IPS DF 6.9 (cell line): ENCODE data around the gene NDUFA11.

Source experiments
- DNase-seq: peaks from one replicate; pipeline ENCODE4 v3.0.0-alpha.2; 2013; ENCODE audit warnings: low read depth, low spot score
- H3K27ac ChIP-seq: one replicate; pipeline ENCODE4 v1.5.1; 2013; ENCODE audit warnings: low read length, control low read depth
- H3K27me3 ChIP-seq: 2 replicates; pipeline ENCODE4 v1.6.1; 2013; ENCODE audit warnings: mild to moderate bottlenecking, low read length; ENCODE audit not compliant: control insufficient read depth, insufficient read depth
- H3K36me3 ChIP-seq: 2 replicates; pipeline ENCODE4 v1.6.1; 2013; ENCODE audit warnings: low read length; ENCODE audit not compliant: control insufficient read depth, insufficient read depth
- H3K4me1 ChIP-seq: 2 replicates; pipeline ENCODE4 v1.6.1; 2013; ENCODE audit warnings: low read length; ENCODE audit not compliant: control insufficient read depth, insufficient read depth
- H3K4me3 ChIP-seq: 2 replicates; pipeline ENCODE4 v1.5.1; 2013; ENCODE audit warnings: mild to moderate bottlenecking, low read length
- H3K9me3 ChIP-seq: 2 replicates; pipeline ENCODE4 v1.6.1; 2013; ENCODE audit warnings: low read length, inconsistent platforms; ENCODE audit not compliant: control insufficient read depth, insufficient read depth
- WGBS: extraction: QIAGEN DNeasy Blood & Tissue Kit; methylation state at CpG from one replicate; pipeline ENCODE4 v1.1.7; 2013; ENCODE audit warnings: mixed read lengths, missing lambda C conversion rate; ENCODE audit not compliant: insufficient read length, insufficient coverage; 5-methylcytosine and 5-hydroxymethylcytosine counted together

The NDUFA11 gene

GRCh38 chr19:5908773-5909442, 5.3 kb upstream of the NDUFA11 start:
- no peak for DNase-seq
- H3K27me3 ChIP-seq = no peaks in the 10 kb centered on the region
- WGBS = no CpG with 5 or more reads among the region's 14 CpGs
- no peak overlapping the region for H3K4me3 ChIP-seq
- no peaks in the 10 kb centered on the region for H3K9me3 ChIP-seq
- H3K27ac ChIP-seq = no peak overlapping the region
- H3K36me3 ChIP-seq = no peaks in the 10 kb centered on the region
- no peaks in the 10 kb centered on the region for H3K4me1 ChIP-seq

- no peaks in the 10 kb centered on the region for H3K9me3 ChIP-seq
- no peaks in the 10 kb centered on the region for H3K4me1 ChIP-seq
- H3K4me3 ChIP-seq = no peak overlapping the region
- WGBS = no CpG with 5 or more reads among the region's 5 CpGs
- no peak overlapping the region for H3K27ac ChIP-seq
- no peaks in the 10 kb centered on the region for H3K27me3 ChIP-seq
- no peaks in the 10 kb centered on the region for H3K36me3 ChIP-seq
- no peak for DNase-seq
Observed at GRCh38 chr19:5907241-5907640, 3.7 kb upstream of the NDUFA11 start.

GRCh38 chr19:5905114-5905778, 1.7 kb upstream of the NDUFA11 start:
- no peaks in the 10 kb centered on the region for H3K4me1 ChIP-seq
- H3K9me3 ChIP-seq = no peaks in the 10 kb centered on the region
- peak overlapping the region; percentile 60 for H3K4me3 ChIP-seq
- no peaks in the 10 kb centered on the region for H3K27me3 ChIP-seq
- H3K36me3 ChIP-seq = no peaks in the 10 kb centered on the region
- DNase-seq = no peak
- no CpG with 5 or more reads among the region's 31 CpGs for WGBS
- no peak overlapping the region for H3K27ac ChIP-seq

GRCh38 chr19:5904352-5905113, 943 bp upstream of the NDUFA11 start, which contains the start of gene VMAC:
VMAC (plus strand) TSS chr19:5904872; CDS start chr19:5904891, 19 bp downstream.
- Histone ChIP-seq H3K4me3 (peak within 1 kb of the TSS; percentile 97), H3K27me3 (no peaks in the 10 kb centered on the region), H3K27ac (no peak within 1 kb of the TSS), H3K9me3 (no peaks in the 10 kb centered on the region), H3K4me1 (no peaks in the 10 kb centered on the region), H3K36me3 (no peaks in the 10 kb centered on the region)
- peak; percentile 100 for DNase-seq
- WGBS = no CpG with 5 or more reads among the region's 61 CpGs

- no CpG with 5 or more reads among the region's 27 CpGs for WGBS
- H3K4me1 ChIP-seq = no peaks in the 10 kb centered on the region
- DNase-seq = no peak
- H3K9me3 ChIP-seq = no peaks in the 10 kb centered on the region
- H3K36me3 ChIP-seq = no peaks in the 10 kb centered on the region
- no peak overlapping the region for H3K27ac ChIP-seq
- H3K4me3 ChIP-seq = peak overlapping the region; percentile 97
- H3K27me3 ChIP-seq = no peaks in the 10 kb centered on the region
Observed at GRCh38 chr19:5903056-5903623, 450 bp downstream of the NDUFA11 start.

- WGBS = no CpG with 5 or more reads among the region's 8 CpGs
Observed at GRCh38 chr19:5900976-5901375, 2.6 kb downstream of the NDUFA11 start.

GRCh38 chr19:5899728-5900526, 3.7 kb downstream of the NDUFA11 start:
- no peaks in the 10 kb centered on the region for H3K9me3 ChIP-seq
- H3K4me3 ChIP-seq = no peak overlapping the region
- DNase-seq = no peak
- H3K36me3 ChIP-seq = peaks cover 14% of the 10 kb centered on the region
- H3K27me3 ChIP-seq = no peaks in the 10 kb centered on the region
- no peaks in the 10 kb centered on the region for H3K4me1 ChIP-seq
- WGBS = no CpG with 5 or more reads among the region's 13 CpGs
- no peak overlapping the region for H3K27ac ChIP-seq

More at GRCh38 chr19:5900976-5901375, 2.6 kb downstream of the NDUFA11 start:
- H3K4me1 ChIP-seq = no peaks in the 10 kb centered on the region
- H3K36me3 ChIP-seq = peaks cover 4% of the 10 kb centered on the region
- H3K9me3 ChIP-seq = no peaks in the 10 kb centered on the region
- H3K27me3 ChIP-seq = no peaks in the 10 kb centered on the region
- no peak overlapping the region for H3K4me3 ChIP-seq
- H3K27ac ChIP-seq = no peak overlapping the region
- no peak for DNase-seq

GRCh38 chr19:5897189-5897969, 6.2 kb downstream of the NDUFA11 start:
- Histone ChIP-seq H3K4me3 (no peak overlapping the region), H3K27me3 (no peaks in the 10 kb centered on the region), H3K9me3 (no peaks in the 10 kb centered on the region), H3K4me1 (no peaks in the 10 kb centered on the region), H3K27ac (no peak overlapping the region), H3K36me3 (peaks cover 15% of the 10 kb centered on the region)
- WGBS = no CpG with 5 or more reads among the region's 30 CpGs
- no peak for DNase-seq

- peaks cover 15% of the 10 kb centered on the region for H3K36me3 ChIP-seq
- no peak overlapping the region for H3K27ac ChIP-seq
- no peaks in the 10 kb centered on the region for H3K9me3 ChIP-seq
- no peaks in the 10 kb centered on the region for H3K27me3 ChIP-seq
- no peak overlapping the region for H3K4me3 ChIP-seq
- no peaks in the 10 kb centered on the region for H3K4me1 ChIP-seq
- no peak for DNase-seq
- WGBS = no CpG with 5 or more reads among the region's 29 CpGs
Observed at GRCh38 chr19:5896365-5897076, 7.1 kb downstream of the NDUFA11 start.
